Astrocyte (in vitro differentiated cells and primary cell): ENCODE data around the gene OR10G8.

Source experiments
- EZH2 ChIP-seq: IDR thresholded peaks from 2 replicates; pipeline ENCODE4 v1.6.1; 2012; ENCODE audit warnings: mild to moderate bottlenecking, low read length, inconsistent platforms; ENCODE audit not compliant: insufficient read depth
- TF ChIP-seq, protein P1 (sequence below): IDR thresholded peaks from 2 replicates; pipeline ENCODE4 v1.5.1; 2011; ENCODE audit warnings: low read depth, mild to moderate bottlenecking, inconsistent platforms, low read length, moderate library complexity; ENCODE audit not compliant: insufficient read depth

DNA sequence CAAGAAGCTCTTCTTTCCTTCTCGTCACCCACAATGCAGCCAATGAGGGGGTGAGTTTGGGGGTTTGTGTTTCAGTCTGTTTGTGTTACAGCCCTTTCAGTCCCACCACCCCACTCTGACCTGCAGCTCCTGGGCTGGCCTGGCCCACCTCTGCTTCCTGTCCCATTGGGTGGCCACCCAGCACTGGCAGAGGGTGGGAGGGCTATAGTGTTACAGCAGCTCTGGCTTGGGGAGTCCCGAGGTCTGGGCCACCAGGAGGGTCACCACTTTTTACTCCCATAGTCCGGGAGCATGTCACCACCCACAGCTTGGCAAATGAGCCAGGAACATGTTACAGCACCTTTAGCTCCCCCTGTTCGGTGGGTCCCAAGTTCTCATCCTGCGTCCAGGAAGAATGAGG, 47.3 kb upstream of the OR10G8 start:
- TF ChIP-seq, protein P1, sequence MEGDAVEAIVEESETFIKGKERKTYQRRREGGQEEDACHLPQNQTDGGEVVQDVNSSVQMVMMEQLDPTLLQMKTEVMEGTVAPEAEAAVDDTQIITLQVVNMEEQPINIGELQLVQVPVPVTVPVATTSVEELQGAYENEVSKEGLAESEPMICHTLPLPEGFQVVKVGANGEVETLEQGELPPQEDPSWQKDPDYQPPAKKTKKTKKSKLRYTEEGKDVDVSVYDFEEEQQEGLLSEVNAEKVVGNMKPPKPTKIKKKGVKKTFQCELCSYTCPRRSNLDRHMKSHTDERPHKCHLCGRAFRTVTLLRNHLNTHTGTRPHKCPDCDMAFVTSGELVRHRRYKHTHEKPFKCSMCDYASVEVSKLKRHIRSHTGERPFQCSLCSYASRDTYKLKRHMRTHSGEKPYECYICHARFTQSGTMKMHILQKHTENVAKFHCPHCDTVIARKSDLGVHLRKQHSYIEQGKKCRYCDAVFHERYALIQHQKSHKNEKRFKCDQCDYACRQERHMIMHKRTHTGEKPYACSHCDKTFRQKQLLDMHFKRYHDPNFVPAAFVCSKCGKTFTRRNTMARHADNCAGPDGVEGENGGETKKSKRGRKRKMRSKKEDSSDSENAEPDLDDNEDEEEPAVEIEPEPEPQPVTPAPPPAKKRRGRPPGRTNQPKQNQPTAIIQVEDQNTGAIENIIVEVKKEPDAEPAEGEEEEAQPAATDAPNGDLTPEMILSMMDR: no peak
- no peak for TF ChIP-seq EZH2
